SJSA1 (cell line): Measurements from ENCODE around the gene MSANTD7. TPM values are rescaled to one million over a fixed set of nuclear protein-coding genes. Genes with fewer than 3 reads are reported as not detected.
"Not testable (repeated sequence)": the region's sequence is repeated elsewhere in the genome, so short reads cannot be mapped to it uniquely, and the experiment has no call there.

ENCODE experiments used
- DNase-seq, 2 experiments: peaks; one replicate each; pipeline ENCODE4 v3.0.0-alpha.2; 2015 to 2020; ENCODE audit warnings: low spot score in 2 of 2, low read depth in 1 of 2
- H3K27ac ChIP-seq: fragments of 250-450 bp; sonication (Bioruptor Pico); 2 replicates; pipeline ENCODE4 v1.5.1; 2020; ENCODE audit warnings: mild to moderate bottlenecking, moderate library complexity
- H3K27me3 ChIP-seq: fragments of 250-450 bp; sonication (Bioruptor Pico); replicated peaks from 2 replicates; pipeline ENCODE4 v1.5.1; 2020; ENCODE audit warnings: mild to moderate bottlenecking, moderate library complexity
- H3K36me3 ChIP-seq: fragments of 250-450 bp; sonication (Bioruptor Pico); 2 replicates; pipeline ENCODE4 v1.5.1; 2020; ENCODE audit warnings: mild to moderate bottlenecking
- H3K4me1 ChIP-seq: fragments of 250-450 bp; sonication (Bioruptor Pico); replicated peaks from 2 replicates; pipeline ENCODE4 v1.6.1; 2021; ENCODE audit warnings: mild to moderate bottlenecking
- H3K4me3 ChIP-seq: fragments of 250-450 bp; sonication (Bioruptor Pico); 2 replicates; pipeline ENCODE4 v1.5.1; 2020; ENCODE audit warnings: mild to moderate bottlenecking
- H3K9me3 ChIP-seq: fragments of 250-450 bp; sonication (Bioruptor Pico); replicated peaks from 2 replicates; pipeline ENCODE4 v1.5.1; 2020; ENCODE audit warnings: mild to moderate bottlenecking
- total RNA-seq: library from RNA; depleted of rRNA; stranded (reverse); fragments of >200 nt; shearing (Covaris generic); gene quantifications from 2 replicates; pipeline ENCODE4 v1.2.3, GENCODE V29; 2014; rRNA removed

Gene MSANTD7
- total RNA-seq = 18.2 and 25.7 TPM in 2 replicates

DNA sequence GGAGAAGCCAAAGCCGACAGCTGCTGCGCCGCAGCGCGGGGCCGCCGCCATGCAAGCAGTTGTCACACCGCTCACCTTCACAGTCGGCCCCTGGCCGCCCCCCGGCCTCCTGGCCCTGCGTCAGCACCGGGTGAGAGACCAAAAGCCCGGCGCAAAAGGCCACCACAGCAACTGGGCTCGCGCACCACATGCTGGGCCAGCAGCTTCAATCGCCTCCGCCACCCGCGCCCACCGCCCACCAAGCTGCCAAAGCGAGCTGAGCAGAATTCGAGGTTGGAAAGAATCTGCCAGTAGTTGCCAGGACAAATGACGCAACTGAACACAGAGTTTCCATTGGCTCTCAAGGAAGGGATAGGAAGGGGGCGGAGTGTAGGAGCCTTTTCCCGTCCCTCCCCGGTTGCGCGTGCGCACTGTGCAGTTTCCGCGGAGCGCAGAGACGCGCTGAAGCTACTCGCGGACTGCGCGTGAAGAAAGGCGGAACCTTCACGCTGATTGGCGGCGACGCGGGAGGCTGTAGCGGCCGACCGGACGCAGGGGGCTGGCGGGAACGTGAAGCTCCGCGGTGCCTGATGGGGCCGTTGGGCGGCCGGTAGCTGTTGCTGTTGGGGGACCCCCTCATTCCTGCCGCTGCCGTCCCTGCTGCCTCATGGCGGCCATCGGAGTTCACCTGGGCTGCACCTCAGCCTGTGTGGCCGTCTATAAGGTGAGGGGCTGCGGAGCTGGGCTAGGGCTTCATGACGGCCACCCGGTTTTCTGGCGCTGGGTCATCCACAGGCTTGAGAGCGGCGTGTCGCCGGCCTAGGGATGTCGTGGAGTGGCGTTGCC, at the start of gene MSANTD7, which contains the start of the genes CDNF and HSPA14:
Gene MSANTD7, plus strand, starts transcription at position 550 of the 825 bp plus-strand sequence. CDS start 3,979 bp downstream, outside the sequence.
Gene CDNF, minus strand, starts transcription at position 281 of the 825 bp plus-strand sequence. Its CDS starts 91 bp downstream, at position 190.
Gene HSPA14, plus strand, starts transcription at position 550 of the 825 bp plus-strand sequence. Its CDS starts 97 bp downstream, at position 647.
- Histone ChIP-seq H3K36me3 (peaks cover 40% of the 10 kb centered on the region), H3K27ac (peak within 1 kb of the TSS; percentile 93), H3K9me3 (no peaks in the 10 kb centered on the region), H3K4me3 (peak within 1 kb of the TSS; percentile 93), H3K27me3 (no peaks in the 10 kb centered on the region), H3K4me1 (peaks cover 10% of the 10 kb centered on the region)
- DNase-seq = peak; percentile 98 to 100

GRCh38 chr10:14798636-14799035, 39.5 kb upstream of the MSANTD7 start:
- H3K9me3 ChIP-seq = no peaks in the 10 kb centered on the region
- H3K4me1 ChIP-seq = no peaks in the 10 kb centered on the region
- no peak overlapping the region for H3K27ac ChIP-seq
- no peaks in the 10 kb centered on the region for H3K36me3 ChIP-seq
- H3K27me3 ChIP-seq = no peaks in the 10 kb centered on the region; the same call in 1 of the 2 replicates
- no peak overlapping the region for H3K4me3 ChIP-seq
- no peak for DNase-seq

- H3K4me1 ChIP-seq = no peaks in the 10 kb centered on the region
- DNase-seq = no peak
- no peak overlapping the region for H3K27ac ChIP-seq
- H3K9me3 ChIP-seq = no peaks in the 10 kb centered on the region
- H3K36me3 ChIP-seq = no peaks in the 10 kb centered on the region
- H3K27me3 ChIP-seq = no peaks in the 10 kb centered on the region; the same call in 1 of the 2 replicates
- no peak overlapping the region for H3K4me3 ChIP-seq
Observed at GRCh38 chr10:14800397-14800796, 37.7 kb upstream of the MSANTD7 start.

GRCh38 chr10:14801723-14802122, 36.4 kb upstream of the MSANTD7 start:
- Histone ChIP-seq H3K27me3 (no peaks in the 10 kb centered on the region; the same call in 1 of the 2 replicates), H3K4me1 (no peaks in the 10 kb centered on the region), H3K4me3 (no peak overlapping the region), H3K9me3 (no peaks in the 10 kb centered on the region), H3K27ac (no peak overlapping the region), H3K36me3 (no peaks in the 10 kb centered on the region)
- no peak for DNase-seq

- Histone ChIP-seq H3K9me3 (no peaks in the 10 kb centered on the region), H3K4me3 (no peak overlapping the region), H3K36me3 (no peaks in the 10 kb centered on the region), H3K4me1 (no peaks in the 10 kb centered on the region), H3K27me3 (no peaks in the 10 kb centered on the region; the same call in 1 of the 2 replicates), H3K27ac (no peak overlapping the region)
- DNase-seq = no peak
Observed at GRCh38 chr10:14803827-14804226, 34.3 kb upstream of the MSANTD7 start.

DNA sequence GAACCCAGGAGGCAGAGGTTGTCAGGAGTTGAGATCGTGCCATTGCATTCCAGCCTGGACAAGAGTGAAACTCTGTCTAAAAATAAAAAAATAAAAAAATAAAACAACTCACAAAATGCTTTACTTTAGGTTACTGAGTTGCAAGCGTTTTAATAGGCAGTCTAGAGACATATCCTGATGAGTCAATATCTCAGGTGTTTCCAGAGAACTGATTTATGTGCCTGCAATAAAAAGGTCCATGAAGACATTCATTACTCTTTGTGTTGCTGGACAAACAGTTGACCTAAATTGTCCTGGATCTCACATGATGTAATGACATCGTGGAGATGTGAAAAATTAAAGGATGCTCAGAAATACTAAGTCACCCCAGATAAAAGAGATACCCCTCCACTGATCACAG, 31.8 kb upstream of the MSANTD7 start:
- H3K4me1 ChIP-seq = no peaks in the 10 kb centered on the region
- no peaks in the 10 kb centered on the region for H3K27me3 ChIP-seq
- H3K27ac ChIP-seq = no peak overlapping the region
- H3K4me3 ChIP-seq = no peak overlapping the region
- H3K36me3 ChIP-seq = no peaks in the 10 kb centered on the region
- H3K9me3 ChIP-seq = no peaks in the 10 kb centered on the region
- DNase-seq = no peak

DNA sequence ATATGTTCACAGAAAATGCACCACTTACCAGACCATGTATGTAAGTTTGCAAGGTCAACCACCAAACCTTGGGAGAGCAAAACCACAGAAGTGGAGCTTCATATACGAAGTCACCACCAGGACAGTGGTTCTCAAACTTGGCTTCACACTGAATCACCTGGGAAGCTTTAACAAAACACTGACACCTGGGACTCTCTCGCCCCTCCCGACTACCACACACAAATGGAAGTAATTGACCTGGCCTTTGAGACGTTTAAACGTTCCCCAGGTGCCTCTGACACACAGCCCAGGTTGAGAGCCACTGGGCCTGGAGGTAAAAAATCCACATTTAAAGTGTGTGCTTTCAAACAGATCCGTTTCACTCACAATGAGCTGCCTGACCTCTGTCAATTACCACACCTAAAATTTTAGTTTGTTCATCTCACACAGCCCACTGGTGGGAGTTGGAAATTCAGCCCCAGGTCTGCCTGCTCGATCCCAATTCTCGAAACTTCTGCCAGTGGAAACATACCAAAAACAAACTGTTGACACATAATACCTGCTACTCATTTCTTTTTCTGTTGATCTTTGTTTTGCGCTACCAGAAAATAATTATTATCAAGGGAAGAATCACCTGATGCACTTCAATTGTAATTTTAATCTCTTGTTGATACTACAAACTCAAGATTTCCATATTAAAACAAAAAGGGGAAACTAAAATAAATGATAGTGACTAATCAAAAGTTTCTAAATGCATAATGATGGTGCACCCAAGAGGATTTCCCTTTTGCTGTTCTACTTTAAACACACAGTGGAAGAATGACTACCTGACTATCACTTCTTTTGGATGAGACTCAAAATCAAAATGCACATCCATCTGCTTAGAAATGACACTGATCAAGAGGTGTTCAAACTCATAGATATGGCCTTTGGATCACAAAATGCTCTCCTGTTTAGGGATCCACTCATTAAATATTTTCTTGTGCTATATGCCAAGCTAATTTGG, 26.8 kb upstream of the MSANTD7 start:
- H3K27ac ChIP-seq = no peak overlapping the region
- no peaks in the 10 kb centered on the region for H3K4me1 ChIP-seq
- H3K9me3 ChIP-seq = no peaks in the 10 kb centered on the region
- no peak overlapping the region for H3K4me3 ChIP-seq
- no peaks in the 10 kb centered on the region for H3K36me3 ChIP-seq
- DNase-seq = no peak
- no peaks in the 10 kb centered on the region for H3K27me3 ChIP-seq

DNA sequence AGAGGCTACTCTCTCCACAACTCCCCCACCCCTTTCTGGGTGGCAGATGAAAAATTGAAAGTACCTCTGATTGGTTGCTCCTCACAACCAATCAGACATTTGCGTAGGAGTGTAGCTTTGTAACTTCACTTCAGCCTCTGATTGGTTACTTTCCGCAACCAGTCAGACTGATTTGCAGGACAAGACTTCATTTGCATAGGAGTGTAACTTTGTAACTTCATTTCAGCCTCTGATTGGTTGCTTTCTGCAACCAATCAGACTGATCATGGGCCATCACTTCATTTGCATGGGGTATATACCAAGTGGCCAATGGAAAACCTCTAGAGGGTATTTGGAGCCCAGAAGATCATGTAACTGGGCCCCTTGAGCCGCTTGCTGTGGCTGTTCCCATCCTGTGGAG, 25.8 kb upstream of the MSANTD7 start:
- Histone ChIP-seq H3K36me3 (no peaks in the 10 kb centered on the region), H3K27ac (no peak overlapping the region), H3K4me3 (no peak overlapping the region), H3K27me3 (no peaks in the 10 kb centered on the region), H3K9me3 (no peaks in the 10 kb centered on the region), H3K4me1 (no peaks in the 10 kb centered on the region)
- DNase-seq = no peak

DNA sequence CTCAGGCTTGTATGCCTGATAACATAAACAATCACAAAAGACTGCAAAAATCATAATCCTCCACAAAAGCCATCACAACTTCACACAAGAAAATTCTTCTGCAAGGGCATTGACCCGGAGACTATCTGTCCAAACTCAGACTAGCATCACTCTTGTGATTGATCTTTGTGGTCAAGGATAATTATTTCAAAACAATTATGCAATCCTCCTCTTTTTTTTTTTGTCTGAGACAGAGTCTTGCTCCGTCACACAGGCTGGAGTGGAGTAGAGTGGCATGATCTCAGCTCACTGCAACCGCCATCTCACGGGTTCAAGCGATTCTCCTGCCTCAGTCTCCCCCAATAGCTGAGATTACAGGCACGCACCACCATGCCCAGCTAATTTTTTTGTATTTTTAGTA, 22.4 kb upstream of the MSANTD7 start:
- no peaks in the 10 kb centered on the region for H3K27me3 ChIP-seq
- H3K4me3 ChIP-seq = no peak overlapping the region
- DNase-seq = no peak
- H3K27ac ChIP-seq = no peak overlapping the region
- no peaks in the 10 kb centered on the region for H3K9me3 ChIP-seq
- no peaks in the 10 kb centered on the region for H3K36me3 ChIP-seq
- peaks cover 11% of the 10 kb centered on the region for H3K4me1 ChIP-seq

GRCh38 chr10:14816717-14817116, 21.4 kb upstream of the MSANTD7 start:
- not testable (repeated sequence) for H3K36me3 ChIP-seq, DNase-seq, H3K27me3 ChIP-seq, H3K27ac ChIP-seq, H3K9me3 ChIP-seq, H3K4me3 ChIP-seq
- H3K4me1 ChIP-seq = peaks cover 13% of the 10 kb centered on the region

DNA sequence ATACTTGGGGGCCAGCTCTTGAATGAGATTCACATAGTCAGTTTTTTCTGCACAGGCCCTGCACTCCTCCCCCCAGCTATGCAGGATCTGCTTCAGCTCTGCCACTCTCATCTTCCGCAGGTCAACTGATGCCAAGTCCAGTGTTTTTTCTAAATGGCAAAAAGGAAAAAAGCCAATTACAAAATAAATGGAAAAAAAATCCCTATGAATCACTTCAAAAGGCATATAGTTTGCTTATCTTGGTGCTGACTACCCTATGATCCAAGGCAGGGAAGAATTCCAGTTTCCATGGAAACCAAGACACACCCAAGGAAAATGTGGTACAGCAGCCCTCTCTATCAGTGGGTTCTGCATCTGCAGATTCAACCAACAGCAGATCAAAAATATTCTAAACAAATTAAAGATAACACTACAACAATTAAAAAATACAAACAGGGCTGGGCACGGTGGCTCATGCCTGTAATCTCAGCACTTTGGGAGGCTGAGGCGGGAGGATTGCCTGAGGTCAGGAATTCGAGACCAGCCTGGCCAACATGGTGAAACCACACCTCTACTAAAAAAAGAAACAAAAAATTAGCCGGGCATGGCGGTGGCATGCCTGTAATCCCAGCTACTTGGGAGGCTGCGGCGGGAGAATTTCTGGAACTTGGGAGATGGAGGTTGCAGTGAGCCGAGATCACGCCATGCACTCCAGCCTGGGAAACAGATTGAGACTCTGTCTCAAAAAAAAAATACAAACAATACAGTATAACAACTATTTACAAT, 17.9 kb upstream of the MSANTD7 start:
- H3K27ac ChIP-seq = peak overlapping the region; percentile 80
- no peaks in the 10 kb centered on the region for H3K36me3 ChIP-seq
- DNase-seq = peak; percentile 76 to 79
- no peaks in the 10 kb centered on the region for H3K27me3 ChIP-seq
- no peaks in the 10 kb centered on the region for H3K9me3 ChIP-seq
- peaks cover 13% of the 10 kb centered on the region for H3K4me1 ChIP-seq
- H3K4me3 ChIP-seq = no peak overlapping the region

DNA sequence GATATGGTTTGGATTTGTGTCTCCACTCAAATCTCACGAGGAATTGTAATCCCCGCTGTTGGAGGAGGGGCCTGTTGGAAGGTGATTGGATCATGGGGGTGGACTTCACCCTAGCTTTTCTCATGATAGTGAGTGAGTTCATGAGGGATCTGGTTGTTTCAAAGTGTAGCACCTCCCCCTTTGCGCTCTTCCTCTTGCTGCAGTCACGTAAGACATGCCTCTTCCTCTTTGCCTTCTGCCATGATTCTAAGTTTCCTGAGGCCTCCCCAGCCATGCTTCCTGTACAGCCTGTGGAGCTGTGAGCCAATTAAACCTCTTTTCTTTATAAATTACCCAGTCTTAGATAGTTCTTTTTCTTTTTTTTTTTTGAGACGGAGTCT, 17.3 kb upstream of the MSANTD7 start:
- Histone ChIP-seq H3K4me3 (no peak overlapping the region), H3K4me1 (peaks cover 13% of the 10 kb centered on the region), H3K27ac (peak overlapping the region; percentile 80), H3K36me3 (no peaks in the 10 kb centered on the region), H3K27me3 (no peaks in the 10 kb centered on the region), H3K9me3 (no peaks in the 10 kb centered on the region)
- no peak for DNase-seq
